Fibroblast of skin of right quadriceps (primary cell): ENCODE measurements around the gene SPPL2B.
A peak's percentile ranks its signal among the peaks of the same experiment; 100 is the strongest.
"Not testable (repeated sequence)": the region's sequence is repeated elsewhere in the genome, so short reads cannot be mapped to it uniquely, and the experiment has no call there.

Experiments used
- DNase-seq: peaks from one replicate; pipeline ENCODE4 v3.0.0-alpha.2; 2013

SPPL2B gene

GRCh38 chr19:2382530-2383222, 54.2 kb downstream of the SPPL2B start:
- DNase-seq, result no peak

GRCh38 chr19:2385053-2385721, 56.7 kb downstream of the SPPL2B start:
- peak; percentile 85 for DNase-seq

GRCh38 chr19:2387367-2388288, 59.1 kb downstream of the SPPL2B start:
- no peak for DNase-seq

GRCh38 chr19:2389594-2389993, 61.1 kb downstream of the SPPL2B start:
- DNase-seq, result no peak

GRCh38 chr19:2391118-2391725, 62.7 kb downstream of the SPPL2B start:
- DNase-seq, result peak; percentile 75

- no peak for DNase-seq
Observed at GRCh38 chr19:2392366-2392765, 63.9 kb downstream of the SPPL2B start.

GRCh38 chr19:2392899-2393298, 64.4 kb downstream of the SPPL2B start:
- not testable (repeated sequence) for DNase-seq

GRCh38 chr19:2394054-2394441, 65.6 kb downstream of the SPPL2B start:
- no peak for DNase-seq

- no peak for DNase-seq
Observed at GRCh38 chr19:2394442-2395292, 66.2 kb downstream of the SPPL2B start.

- not testable (repeated sequence) for DNase-seq
Observed at GRCh38 chr19:2395293-2395829, 66.9 kb downstream of the SPPL2B start.

GRCh38 chr19:2397173-2397572, 68.7 kb downstream of the SPPL2B start:
- not testable (repeated sequence) for DNase-seq

- no peak for DNase-seq
Observed at GRCh38 chr19:2398735-2399305, 70.3 kb downstream of the SPPL2B start.

- no peak for DNase-seq
Observed at GRCh38 chr19:2399582-2399981, 71.1 kb downstream of the SPPL2B start.
